NB4 (cell line): ENCODE measurements around the gene HBS1L.
"Not testable (repeated sequence)": the region's sequence is repeated elsewhere in the genome, so short reads cannot be mapped to it uniquely, and the experiment has no call there.

ENCODE experiments used
- DNase-seq: peaks from one replicate; pipeline ENCODE4 v3.0.0; 2010; ENCODE audit warnings: low read depth
- H3K4me3 ChIP-seq: one replicate; pipeline ENCODE4 v1.5.1; 2011; ENCODE audit warnings: mild to moderate bottlenecking, low read depth, low read length, moderate library complexity
- MYC ChIP-seq: IDR thresholded peaks from 2 replicates; pipeline ENCODE4 v1.6.1; 2011; ENCODE audit warnings: low read depth, low read length
- POLR2A ChIP-seq: IDR thresholded peaks from 2 replicates; pipeline ENCODE4 v1.6.1; 2011; ENCODE audit warnings: mild to moderate bottlenecking; ENCODE audit not compliant: insufficient read length; ENCODE audit errors: extremely low read depth
- TF ChIP-seq, protein P1 (sequence below): IDR thresholded peaks from 2 replicates; pipeline ENCODE4 v1.6.1; 2011; ENCODE audit warnings: low read depth, low read length
- TF ChIP-seq, protein P2 (sequence below): IDR thresholded peaks from one replicate; pipeline ENCODE4 v1.5.1; 2012; ENCODE audit warnings: low read depth, low read length

HBS1L gene

DNA sequence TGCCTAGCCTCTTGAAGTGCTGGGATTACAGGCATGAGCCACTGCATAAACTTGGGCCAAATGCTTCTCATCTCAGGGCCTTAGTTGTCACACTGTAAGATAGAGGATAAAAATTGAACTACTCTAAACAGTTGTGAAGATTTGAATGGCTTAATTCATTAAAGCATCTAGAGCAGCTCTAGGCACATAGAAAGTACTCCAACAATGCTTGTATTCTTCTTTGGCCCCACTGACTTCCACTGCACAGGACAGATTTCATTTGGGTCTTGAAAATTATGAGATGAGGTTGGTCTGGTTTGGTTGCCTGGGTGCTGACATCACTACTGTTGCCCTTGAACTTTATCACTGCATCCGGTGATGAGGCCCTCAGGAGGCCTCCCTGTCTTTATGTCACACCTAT lies 10.0 kb upstream of the HBS1L start:
- H3K4me3 ChIP-seq, result no peak overlapping the region
- no peak for DNase-seq
- TF ChIP-seq, protein P1, sequence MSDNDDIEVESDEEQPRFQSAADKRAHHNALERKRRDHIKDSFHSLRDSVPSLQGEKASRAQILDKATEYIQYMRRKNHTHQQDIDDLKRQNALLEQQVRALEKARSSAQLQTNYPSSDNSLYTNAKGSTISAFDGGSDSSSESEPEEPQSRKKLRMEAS, result no peak

DNA sequence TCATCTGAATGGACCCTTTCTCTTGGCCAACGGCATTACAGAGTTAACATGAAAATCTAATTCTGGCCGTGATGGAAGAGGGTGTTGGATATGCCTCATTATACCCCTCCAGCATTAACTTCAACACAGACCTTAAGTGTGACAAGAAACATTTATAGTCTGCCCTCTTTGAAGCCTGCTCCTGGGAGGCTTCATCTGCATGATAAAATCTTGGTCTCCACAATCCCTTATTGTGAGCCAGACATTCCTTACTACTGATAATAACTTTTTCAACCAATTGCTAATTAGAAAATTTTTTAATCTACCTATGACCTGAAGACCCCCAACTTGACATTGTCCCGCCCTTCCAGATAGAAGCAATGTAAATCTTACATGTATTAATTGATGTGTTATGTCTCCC lies 9.3 kb upstream of the HBS1L start:
- no peak overlapping the region for H3K4me3 ChIP-seq
- DNase-seq, result no peak
- no peak for TF ChIP-seq POLR2A
- TF ChIP-seq, protein P2, sequence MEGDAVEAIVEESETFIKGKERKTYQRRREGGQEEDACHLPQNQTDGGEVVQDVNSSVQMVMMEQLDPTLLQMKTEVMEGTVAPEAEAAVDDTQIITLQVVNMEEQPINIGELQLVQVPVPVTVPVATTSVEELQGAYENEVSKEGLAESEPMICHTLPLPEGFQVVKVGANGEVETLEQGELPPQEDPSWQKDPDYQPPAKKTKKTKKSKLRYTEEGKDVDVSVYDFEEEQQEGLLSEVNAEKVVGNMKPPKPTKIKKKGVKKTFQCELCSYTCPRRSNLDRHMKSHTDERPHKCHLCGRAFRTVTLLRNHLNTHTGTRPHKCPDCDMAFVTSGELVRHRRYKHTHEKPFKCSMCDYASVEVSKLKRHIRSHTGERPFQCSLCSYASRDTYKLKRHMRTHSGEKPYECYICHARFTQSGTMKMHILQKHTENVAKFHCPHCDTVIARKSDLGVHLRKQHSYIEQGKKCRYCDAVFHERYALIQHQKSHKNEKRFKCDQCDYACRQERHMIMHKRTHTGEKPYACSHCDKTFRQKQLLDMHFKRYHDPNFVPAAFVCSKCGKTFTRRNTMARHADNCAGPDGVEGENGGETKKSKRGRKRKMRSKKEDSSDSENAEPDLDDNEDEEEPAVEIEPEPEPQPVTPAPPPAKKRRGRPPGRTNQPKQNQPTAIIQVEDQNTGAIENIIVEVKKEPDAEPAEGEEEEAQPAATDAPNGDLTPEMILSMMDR, result no peak
- TF ChIP-seq MYC, result no peak
- TF ChIP-seq, protein P1, result no peak

DNA sequence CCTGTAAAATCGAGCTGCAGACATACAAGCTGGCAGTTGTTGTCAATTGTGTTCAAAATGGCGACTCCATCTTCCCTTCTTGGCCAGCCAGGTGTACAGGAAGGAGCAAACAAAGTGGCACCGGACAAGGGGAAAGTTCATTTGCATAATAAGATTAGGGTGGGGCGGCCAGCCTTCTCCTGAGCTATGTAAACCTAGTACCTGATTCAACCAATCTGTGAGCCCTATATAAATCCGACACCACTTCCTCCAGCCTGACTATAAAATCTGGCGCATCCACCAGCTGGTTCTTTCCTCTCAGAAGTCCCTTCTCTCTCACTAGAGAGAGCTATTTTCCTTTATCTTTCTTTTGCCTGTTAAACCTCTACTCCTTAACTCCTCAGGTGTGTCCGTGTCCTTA lies 8.1 kb upstream of the HBS1L start:
- no peak overlapping the region for H3K4me3 ChIP-seq
- DNase-seq, result no peak
- TF ChIP-seq, protein P1, result no peak
- TF ChIP-seq POLR2A, result no peak
- TF ChIP-seq, protein P2, result no peak
- no peak for TF ChIP-seq MYC

GRCh38 chr6:135060076-135060475 lies 5.5 kb upstream of the HBS1L start:
- TF ChIP-seq, protein P2, result no peak
- TF ChIP-seq POLR2A (no peak), MYC (no peak)
- TF ChIP-seq, protein P1, result no peak
- no peak overlapping the region for H3K4me3 ChIP-seq
- DNase-seq, result no peak

- not testable (repeated sequence) for H3K4me3 ChIP-seq, DNase-seq
Observed at GRCh38 chr6:135058299-135058698, 3.7 kb upstream of the HBS1L start.

- DNase-seq, result no peak
- TF ChIP-seq MYC (no peak), POLR2A (no peak)
- TF ChIP-seq, protein P2, result no peak
- TF ChIP-seq, protein P1, result no peak
Observed at GRCh38 chr6:135056632-135057031, 2.0 kb upstream of the HBS1L start.

GRCh38 chr6:135054226-135054568 lies 425 bp downstream of the HBS1L start:
- peak overlapping the region; percentile 98 for H3K4me3 ChIP-seq
- TF ChIP-seq, protein P1, result no peak
- TF ChIP-seq, protein P2, result no peak
- TF ChIP-seq MYC (no peak), POLR2A (no peak)
- DNase-seq, result peak; percentile 45

More at GRCh38 chr6:135056632-135057031, 2.0 kb upstream of the HBS1L start:
- H3K4me3 ChIP-seq, result no peak overlapping the region
